SU-DHL-6 (cell line): Measurements from ENCODE around the gene TSPYL1.

ENCODE experiments used
- H2AFZ ChIP-seq: fragments of 200-600 bp; sonication (generic); 2 replicates; pipeline ENCODE4 v1.6.1; 2014; ENCODE audit warnings: low read depth, mild to moderate bottlenecking, moderate library complexity, mixed read lengths, antibody characterized with exemption, low read length; ENCODE audit not compliant: severe bottlenecking
- H3F3A ChIP-seq: fragments of 200-600 bp; shearing (Covaris generic); 2 replicates; pipeline ENCODE4 v1.6.0; 2016; ENCODE audit warnings: antibody characterized with exemption, mild to moderate bottlenecking; ENCODE audit not compliant: insufficient read depth
- H3K27ac ChIP-seq: fragments of 200-600 bp; sonication (generic); 2 replicates; pipeline ENCODE4 v1.5.1; 2016; ENCODE audit warnings: low read depth, mild to moderate bottlenecking, low read length, moderate library complexity, mixed read lengths
- H3K27me3 ChIP-seq: fragments of 200-600 bp; sonication (generic), shearing (Covaris generic); 2 replicates; pipeline ENCODE4 v1.6.0; 2014; ENCODE audit warnings: mild to moderate bottlenecking, low read length
- H3K36me3 ChIP-seq: fragments of 200-600 bp; sonication (generic); 2 replicates; pipeline ENCODE4 v1.6.1; 2014; ENCODE audit warnings: mild to moderate bottlenecking, low read length, mixed read lengths
- H3K4me2 ChIP-seq: fragments of 300-600, 200-600 bp; shearing (Covaris generic), sonication (generic); 2 replicates; pipeline ENCODE4 v1.6.0; 2014; ENCODE audit warnings: low read length, low read depth, mild to moderate bottlenecking; ENCODE audit not compliant: poor library complexity, severe bottlenecking
- H3K4me3 ChIP-seq: fragments of 200-600 bp; sonication (generic); 2 replicates; pipeline ENCODE4 v1.5.1; 2014; ENCODE audit warnings: antibody characterized with exemption, low read length, mild to moderate bottlenecking, mixed read lengths; ENCODE audit not compliant: insufficient read depth, poor library complexity, severe bottlenecking
- H3K79me2 ChIP-seq: fragments of 200-600 bp; sonication (generic); 2 replicates; pipeline ENCODE4 v1.6.1; 2014; ENCODE audit warnings: mild to moderate bottlenecking, low read length, moderate library complexity; ENCODE audit not compliant: insufficient read depth
- H3K9ac ChIP-seq: fragments of 200-600 bp; sonication (generic); 2 replicates; pipeline ENCODE4 v1.7.0; 2014; ENCODE audit warnings: mild to moderate bottlenecking, low read length
- H3K9me2 ChIP-seq: fragments of 200-600 bp; sonication (generic); replicated peaks from 2 replicates; pipeline ENCODE4 v1.6.1; 2014; ENCODE audit warnings: low read length; ENCODE audit not compliant: insufficient read depth
- H3K9me3 ChIP-seq: fragments of 200-600 bp; sonication (generic); 2 replicates; pipeline ENCODE4 v1.6.1; 2014; ENCODE audit warnings: low read length, mixed read lengths; ENCODE audit not compliant: insufficient read depth
- H4K20me1 ChIP-seq: fragments of 200-600 bp; sonication (generic); 2 replicates; pipeline ENCODE4 v1.6.1; 2014; ENCODE audit warnings: low read depth, mild to moderate bottlenecking, antibody characterized with exemption, low read length, moderate library complexity, mixed read lengths
- CTCF ChIP-seq: fragments of 200-600 bp; sonication (generic); IDR thresholded peaks from one replicate; pipeline ENCODE4 v1.5.1; 2017; ENCODE audit warnings: antibody characterized with exemption, mild to moderate bottlenecking, low read length, moderate library complexity; ENCODE audit not compliant: insufficient read depth, poor library complexity, severe bottlenecking
- EZH2phosphoT487 ChIP-seq: fragments of 200-600 bp; sonication (generic), shearing (Covaris generic); conservative IDR thresholded peaks from 2 replicates; pipeline ENCODE4 v1.6.1; 2018; ENCODE audit warnings: mild to moderate bottlenecking, antibody characterized with exemption, low read length, moderate library complexity, mixed read lengths

The TSPYL1 gene

GRCh38 chr6:116280933-116281316 is 1.2 kb upstream of the TSPYL1 start:
- no peaks in the 10 kb centered on the region for H3K9me3 ChIP-seq
- peaks cover 36% of the 10 kb centered on the region for H3K79me2 ChIP-seq
- H3K9me2 ChIP-seq = no peaks in the 10 kb centered on the region
- no peaks in the 10 kb centered on the region for H3K27me3 ChIP-seq
- no peak overlapping the region for H3K4me3 ChIP-seq
- no peaks in the 10 kb centered on the region for H3F3A ChIP-seq
- no peak overlapping the region for H3K27ac ChIP-seq
- no peak overlapping the region for H3K9ac ChIP-seq
- TF ChIP-seq EZH2phosphoT487 = no peak
- TF ChIP-seq CTCF = no peak
- no peak overlapping the region for H2AFZ ChIP-seq
- peak overlapping the region; percentile 78 for H3K4me2 ChIP-seq
- H4K20me1 ChIP-seq = peaks cover 18% of the 10 kb centered on the region
- H3K36me3 ChIP-seq = no peaks in the 10 kb centered on the region

GRCh38 chr6:116280161-116280932 is 617 bp upstream of the TSPYL1 start:
- Histone ChIP-seq H3K9me2 (no peaks in the 10 kb centered on the region), H4K20me1 (peaks cover 18% of the 10 kb centered on the region), H3K36me3 (no peaks in the 10 kb centered on the region), H3K27me3 (no peaks in the 10 kb centered on the region), H3K9ac (peak overlapping the region; percentile 77), H3K4me2 (peak overlapping the region; percentile 78), H3F3A (no peaks in the 10 kb centered on the region), H3K9me3 (no peaks in the 10 kb centered on the region), H3K79me2 (peaks cover 42% of the 10 kb centered on the region), H2AFZ (peak overlapping the region; percentile 85), H3K27ac (no peak overlapping the region), H3K4me3 (peak overlapping the region; percentile 76)
- TF ChIP-seq CTCF = no peak
- no peak for TF ChIP-seq EZH2phosphoT487

- H3K4me2 ChIP-seq = peak overlapping the region; percentile 78
- no peaks in the 10 kb centered on the region for H3K36me3 ChIP-seq
- H3K9me3 ChIP-seq = no peaks in the 10 kb centered on the region
- H3K9me2 ChIP-seq = no peaks in the 10 kb centered on the region
- TF ChIP-seq EZH2phosphoT487 (no peak), CTCF (no peak)
- peaks cover 18% of the 10 kb centered on the region for H4K20me1 ChIP-seq
- H2AFZ ChIP-seq = no peak overlapping the region
- peak overlapping the region; percentile 77 for H3K9ac ChIP-seq
- no peaks in the 10 kb centered on the region for H3K27me3 ChIP-seq
- H3K4me3 ChIP-seq = peak overlapping the region; percentile 76
- H3K27ac ChIP-seq = peak overlapping the region; percentile 75
- H3F3A ChIP-seq = peaks cover 7% of the 10 kb centered on the region; the same call in 1 of the 2 replicates
- peaks cover 50% of the 10 kb centered on the region for H3K79me2 ChIP-seq
Measured at GRCh38 chr6:116278854-116279231, 887 bp downstream of the TSPYL1 start.
